Central memory CD8-positive, alpha-beta T cell (primary cell): Measurements from ENCODE around the gene SCYGR7.

Experiments used
- ATAC-seq: fragments of 150-1000 bp; cut with Tn5 transposase; replicated peaks from 2 replicates; pipeline ENCODE4 v1.10.0; 2022; ENCODE audit warnings: mild to moderate bottlenecking, moderate FRiP score, moderate number of reproducible peaks; ENCODE audit not compliant: poor library complexity, severe bottlenecking; ENCODE audit errors: extremely low read depth
- DNase-seq, 2 donors: peaks; one replicate each; pipeline ENCODE4 v3.0.0; 2021; ENCODE audit warnings: low spot score in 2 of 2
- H3K27ac Mint-ChIP-seq: one replicate; pipeline ENCODE4 v1.8.0; 2022; ENCODE audit warnings: low read depth, mild to moderate bottlenecking, moderate library complexity, mixed read lengths
- H3K27me3 Mint-ChIP-seq: one replicate; pipeline ENCODE4 v1.8.0; 2022; ENCODE audit warnings: mixed read lengths
- H3K36me3 Mint-ChIP-seq: one replicate; pipeline ENCODE4 v1.8.0; 2022; ENCODE audit warnings: mild to moderate bottlenecking, moderate library complexity, mixed read lengths; ENCODE audit not compliant: insufficient read depth
- H3K4me1 Mint-ChIP-seq: one replicate; pipeline ENCODE4 v1.8.0; 2022; ENCODE audit warnings: mixed read lengths
- H3K4me3 Mint-ChIP-seq: one replicate; pipeline ENCODE4 v1.8.0; 2022; ENCODE audit warnings: mild to moderate bottlenecking, moderate library complexity, mixed read lengths
- H3K9me3 Mint-ChIP-seq: one replicate; pipeline ENCODE4 v1.8.0; 2022; ENCODE audit warnings: mixed read lengths

SCYGR7 gene

GRCh38 chr2:227728035-227728434, at the start of gene SCYGR7:
SCYGR7 (plus strand) TSS chr2:227728335; CDS start chr2:227728335, 0 bp downstream.
- Mint-ChIP-seq H3K4me3 (no peak within 1 kb of the TSS), H3K36me3 (no peaks in the 10 kb centered on the region), H3K27me3 (peaks cover 20% of the 10 kb centered on the region), H3K4me1 (no peaks in the 10 kb centered on the region), H3K9me3 (no peaks in the 10 kb centered on the region), H3K27ac (no peak within 1 kb of the TSS)
- DNase-seq (no peak), ATAC-seq (no peak)

GRCh38 chr2:227684258-227684657, 43.9 kb upstream of the SCYGR7 start:
- Mint-ChIP-seq H3K4me1 (no peaks in the 10 kb centered on the region), H3K4me3 (no peak overlapping the region), H3K27me3 (peaks cover 35% of the 10 kb centered on the region), H3K27ac (no peak overlapping the region), H3K9me3 (no peaks in the 10 kb centered on the region), H3K36me3 (no peaks in the 10 kb centered on the region)
- no peak for ATAC-seq
- DNase-seq = no peak

GRCh38 chr2:227687189-227687588, 40.9 kb upstream of the SCYGR7 start:
- no peak overlapping the region for H3K27ac Mint-ChIP-seq
- peaks cover 65% of the 10 kb centered on the region for H3K27me3 Mint-ChIP-seq
- no peak overlapping the region for H3K4me3 Mint-ChIP-seq
- ATAC-seq = no peak
- no peaks in the 10 kb centered on the region for H3K4me1 Mint-ChIP-seq
- no peak for DNase-seq
- H3K9me3 Mint-ChIP-seq = no peaks in the 10 kb centered on the region
- no peaks in the 10 kb centered on the region for H3K36me3 Mint-ChIP-seq

- no peak for ATAC-seq
These were observed 31.0 kb upstream of the SCYGR7 start for GRCh38 chr2:227696990-227697679.

GRCh38 chr2:227701556-227701955, 26.6 kb upstream of the SCYGR7 start:
- ATAC-seq (no peak), DNase-seq (no peak)
- Mint-ChIP-seq H3K36me3 (no peaks in the 10 kb centered on the region), H3K27me3 (peaks cover 41% of the 10 kb centered on the region), H3K4me1 (no peaks in the 10 kb centered on the region), H3K9me3 (no peaks in the 10 kb centered on the region), H3K27ac (no peak overlapping the region), H3K4me3 (no peak overlapping the region)

More at GRCh38 chr2:227696990-227697679, 31.0 kb upstream of the SCYGR7 start:
- no peak for DNase-seq
- H3K4me1 Mint-ChIP-seq = no peaks in the 10 kb centered on the region
- no peaks in the 10 kb centered on the region for H3K9me3 Mint-ChIP-seq
- H3K27me3 Mint-ChIP-seq = peaks cover 30% of the 10 kb centered on the region
- no peak overlapping the region for H3K27ac Mint-ChIP-seq
- no peaks in the 10 kb centered on the region for H3K36me3 Mint-ChIP-seq
- no peak overlapping the region for H3K4me3 Mint-ChIP-seq

GRCh38 chr2:227703280-227703732, 24.8 kb upstream of the SCYGR7 start:
- no peak overlapping the region for H3K27ac Mint-ChIP-seq
- H3K4me1 Mint-ChIP-seq = no peaks in the 10 kb centered on the region
- ATAC-seq (no peak), DNase-seq (no peak)
- no peaks in the 10 kb centered on the region for H3K9me3 Mint-ChIP-seq
- H3K27me3 Mint-ChIP-seq = peaks cover 41% of the 10 kb centered on the region
- H3K36me3 Mint-ChIP-seq = no peaks in the 10 kb centered on the region
- no peak overlapping the region for H3K4me3 Mint-ChIP-seq

GRCh38 chr2:227703961-227704360, 24.2 kb upstream of the SCYGR7 start:
- no peak overlapping the region for H3K4me3 Mint-ChIP-seq
- H3K9me3 Mint-ChIP-seq = no peaks in the 10 kb centered on the region
- H3K4me1 Mint-ChIP-seq = no peaks in the 10 kb centered on the region
- no peaks in the 10 kb centered on the region for H3K36me3 Mint-ChIP-seq
- DNase-seq (no peak), ATAC-seq (no peak)
- H3K27me3 Mint-ChIP-seq = peaks cover 39% of the 10 kb centered on the region
- H3K27ac Mint-ChIP-seq = no peak overlapping the region

- H3K9me3 Mint-ChIP-seq = no peaks in the 10 kb centered on the region
- no peaks in the 10 kb centered on the region for H3K36me3 Mint-ChIP-seq
- peaks cover 40% of the 10 kb centered on the region for H3K27me3 Mint-ChIP-seq
- no peaks in the 10 kb centered on the region for H3K4me1 Mint-ChIP-seq
- DNase-seq (no peak), ATAC-seq (no peak)
- H3K4me3 Mint-ChIP-seq = no peak overlapping the region
- no peak overlapping the region for H3K27ac Mint-ChIP-seq
These were observed 21.3 kb upstream of the SCYGR7 start for GRCh38 chr2:227706859-227707258.

- Mint-ChIP-seq H3K27ac (no peak overlapping the region), H3K4me3 (no peak overlapping the region), H3K36me3 (no peaks in the 10 kb centered on the region), H3K9me3 (no peaks in the 10 kb centered on the region), H3K27me3 (peaks cover 35% of the 10 kb centered on the region), H3K4me1 (no peaks in the 10 kb centered on the region)
- ATAC-seq (no peak), DNase-seq (no peak)
These were observed 20.7 kb upstream of the SCYGR7 start for GRCh38 chr2:227707390-227707789.

GRCh38 chr2:227710986-227711385, 17.1 kb upstream of the SCYGR7 start:
- no peak for ATAC-seq

GRCh38 chr2:227713291-227713690, 14.8 kb upstream of the SCYGR7 start:
- Mint-ChIP-seq H3K4me1 (no peaks in the 10 kb centered on the region), H3K27ac (no peak overlapping the region), H3K27me3 (peaks cover 20% of the 10 kb centered on the region), H3K4me3 (no peak overlapping the region), H3K36me3 (no peaks in the 10 kb centered on the region), H3K9me3 (no peaks in the 10 kb centered on the region)
- DNase-seq (no peak), ATAC-seq (no peak)

More at GRCh38 chr2:227710986-227711385, 17.1 kb upstream of the SCYGR7 start:
- no peak for DNase-seq
- Mint-ChIP-seq H3K36me3 (no peaks in the 10 kb centered on the region), H3K27me3 (peaks cover 16% of the 10 kb centered on the region), H3K4me1 (no peaks in the 10 kb centered on the region), H3K4me3 (no peak overlapping the region), H3K9me3 (no peaks in the 10 kb centered on the region), H3K27ac (no peak overlapping the region)

GRCh38 chr2:227716501-227716900, 11.6 kb upstream of the SCYGR7 start:
- Mint-ChIP-seq H3K9me3 (no peaks in the 10 kb centered on the region), H3K4me3 (no peak overlapping the region), H3K36me3 (no peaks in the 10 kb centered on the region), H3K27me3 (peaks cover 19% of the 10 kb centered on the region), H3K27ac (no peak overlapping the region), H3K4me1 (no peaks in the 10 kb centered on the region)
- DNase-seq (no peak), ATAC-seq (no peak)

- no peak within 1 kb of the TSS for H3K27ac Mint-ChIP-seq
- peaks cover 33% of the 10 kb centered on the region for H3K27me3 Mint-ChIP-seq
- no peak within 1 kb of the TSS for H3K4me3 Mint-ChIP-seq
- ATAC-seq (no peak), DNase-seq (no peak)
- H3K9me3 Mint-ChIP-seq = no peaks in the 10 kb centered on the region
- no peaks in the 10 kb centered on the region for H3K36me3 Mint-ChIP-seq
- H3K4me1 Mint-ChIP-seq = no peaks in the 10 kb centered on the region
These were observed 10.2 kb upstream of the SCYGR7 start, which contains the start of gene SLC19A3 for GRCh38 chr2:227717687-227718567. SLC19A3 (minus strand) TSS chr2:227718028; CDS start chr2:227702318, 15,710 bp downstream.
